ENCODE data around the gene ZC3H12C.
"Not testable (repeated sequence)": the region's sequence is repeated elsewhere in the genome, so short reads cannot be mapped to it uniquely, and the experiment has no call there.

Gene ZC3H12C

GRCh38 chr11:110092515-110093406 is at the start of gene ZC3H12C:
ZC3H12C (plus strand) TSS chr11:110093392; CDS start chr11:110093412, 20 bp downstream.
- DNase-seq: peak; percentile 77 to 80

- DNase-seq: no peak
Measured at GRCh38 chr11:110044226-110044968, 48.8 kb upstream of the ZC3H12C start.

- DNase-seq: no peak
Measured at GRCh38 chr11:110046775-110047380, 46.3 kb upstream of the ZC3H12C start.

GRCh38 chr11:110049501-110050200 is 43.5 kb upstream of the ZC3H12C start:
- DNase-seq: no peak

GRCh38 chr11:110050201-110050506 is 43.0 kb upstream of the ZC3H12C start:
- no peak for DNase-seq

- DNase-seq: no peak
Measured at GRCh38 chr11:110053848-110054414, 39.3 kb upstream of the ZC3H12C start.

- DNase-seq: no peak
Measured at GRCh38 chr11:110056956-110057355, 36.2 kb upstream of the ZC3H12C start.

- no peak for DNase-seq
Measured at GRCh38 chr11:110059706-110060463, 33.3 kb upstream of the ZC3H12C start.

GRCh38 chr11:110061296-110061695 is 31.9 kb upstream of the ZC3H12C start:
- no peak for DNase-seq

GRCh38 chr11:110062247-110062646 is 30.9 kb upstream of the ZC3H12C start:
- no peak for DNase-seq

GRCh38 chr11:110065189-110065588 is 28.0 kb upstream of the ZC3H12C start:
- no peak for DNase-seq

- not testable (repeated sequence) for DNase-seq
Measured at GRCh38 chr11:110068001-110068400, 25.2 kb upstream of the ZC3H12C start.

GRCh38 chr11:110069158-110069737 is 23.9 kb upstream of the ZC3H12C start:
- DNase-seq: no peak

GRCh38 chr11:110070176-110070575 is 23.0 kb upstream of the ZC3H12C start:
- no peak for DNase-seq

- no peak for DNase-seq
Measured at GRCh38 chr11:110071197-110071596, 22.0 kb upstream of the ZC3H12C start.

- no peak for DNase-seq
Measured at GRCh38 chr11:110072930-110073329, 20.3 kb upstream of the ZC3H12C start.

- no peak for DNase-seq
Measured at GRCh38 chr11:110074499-110074898, 18.7 kb upstream of the ZC3H12C start.

GRCh38 chr11:110075105-110075846 is 17.9 kb upstream of the ZC3H12C start:
- no peak for DNase-seq

- DNase-seq: no peak
Measured at GRCh38 chr11:110075847-110076208, 17.4 kb upstream of the ZC3H12C start.

GRCh38 chr11:110076371-110076965 is 16.7 kb upstream of the ZC3H12C start:
- no peak for DNase-seq

Data from hippocampal formation (tissue), 2 donors.